Measurements from ENCODE around the gene WNT5B.
"Not testable (repeated sequence)": the region's sequence is repeated elsewhere in the genome, so short reads cannot be mapped to it uniquely, and the experiment has no call there.

Gene WNT5B

GRCh38 chr12:1602706-1603105 is 26.3 kb upstream of the WNT5B start:
- DNase-seq, result not testable (repeated sequence)

DNA sequence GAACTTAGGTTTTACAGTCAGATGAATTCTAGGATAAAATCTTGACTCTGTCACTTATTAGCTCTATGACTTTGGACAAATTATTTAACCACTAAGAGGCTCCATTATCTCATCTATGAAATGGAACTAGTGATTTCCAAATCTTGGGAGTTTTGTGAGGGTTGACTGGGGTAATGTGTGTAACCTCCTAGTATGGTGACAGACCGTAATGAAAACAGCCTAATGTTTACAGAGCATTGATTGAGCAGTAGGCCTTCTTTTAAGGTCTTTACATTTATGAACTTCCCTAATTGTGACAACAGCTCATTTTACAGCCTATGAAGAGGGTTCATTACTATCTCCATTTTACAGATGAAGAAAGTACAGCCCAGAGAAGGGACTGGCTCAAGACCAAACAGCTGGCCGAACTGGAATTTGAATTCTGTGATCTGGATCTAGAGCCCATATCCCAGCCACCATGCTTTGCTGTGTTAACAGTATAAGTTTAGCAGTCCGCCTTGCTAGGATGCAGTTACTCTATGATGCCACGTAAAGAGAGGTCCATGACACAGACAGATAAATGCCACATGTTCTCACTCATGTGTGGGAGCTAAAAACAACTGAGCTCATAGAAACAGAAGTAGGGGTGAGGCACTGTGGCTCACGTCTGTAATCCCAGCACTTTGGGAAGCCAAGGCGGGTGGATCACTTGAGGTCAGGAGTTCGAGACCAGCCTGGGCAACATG is 25.6 kb upstream of the WNT5B start:
- no peak for DNase-seq

- DNase-seq, result no peak
Measured at GRCh38 chr12:1604464-1604863, 24.6 kb upstream of the WNT5B start.

DNA sequence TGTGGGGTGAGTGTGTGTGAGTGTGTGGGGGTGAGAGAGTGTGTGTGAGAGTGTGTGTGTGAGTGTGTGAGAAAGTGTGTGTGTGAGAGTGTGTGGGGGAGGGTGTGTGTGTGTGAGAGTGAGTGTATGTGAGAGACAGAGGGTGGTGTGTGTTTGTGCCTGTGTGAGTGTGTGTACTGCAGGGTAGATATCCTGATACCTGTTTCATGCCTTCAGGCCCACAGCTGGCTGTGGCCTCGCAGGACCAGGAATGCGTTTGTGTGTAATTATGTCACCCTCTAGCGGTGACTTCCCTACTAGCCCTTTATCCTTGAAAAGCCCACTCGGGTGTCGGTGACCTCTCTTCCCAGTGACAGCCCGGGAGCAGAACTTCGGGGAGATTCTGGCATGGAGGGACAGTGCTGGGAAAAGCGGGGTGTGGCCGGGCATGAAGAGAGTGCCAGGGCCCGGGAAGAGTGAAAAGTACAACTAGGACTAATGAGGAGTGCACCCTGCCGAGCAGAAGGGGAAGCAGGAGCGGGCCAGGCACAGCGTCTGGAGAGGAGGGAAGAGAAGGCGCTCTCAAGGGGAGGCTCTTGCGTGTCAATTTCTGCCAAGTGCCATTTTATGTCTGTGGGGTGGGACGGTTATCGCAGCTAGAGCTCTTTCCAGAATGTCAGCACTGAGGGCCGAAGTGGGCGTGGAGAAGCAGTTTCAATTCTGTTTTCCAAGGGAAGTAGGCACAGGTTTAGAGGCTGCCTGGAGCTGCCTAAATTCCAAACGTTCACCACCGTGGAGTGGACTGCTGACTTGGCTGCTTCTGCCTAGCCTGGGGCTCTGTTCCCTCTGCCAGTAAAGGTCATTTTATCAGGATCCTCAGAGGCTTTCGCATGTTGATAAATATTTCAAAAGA is 23.7 kb upstream of the WNT5B start:
- DNase-seq, result peak; percentile 73 to 84

DNA sequence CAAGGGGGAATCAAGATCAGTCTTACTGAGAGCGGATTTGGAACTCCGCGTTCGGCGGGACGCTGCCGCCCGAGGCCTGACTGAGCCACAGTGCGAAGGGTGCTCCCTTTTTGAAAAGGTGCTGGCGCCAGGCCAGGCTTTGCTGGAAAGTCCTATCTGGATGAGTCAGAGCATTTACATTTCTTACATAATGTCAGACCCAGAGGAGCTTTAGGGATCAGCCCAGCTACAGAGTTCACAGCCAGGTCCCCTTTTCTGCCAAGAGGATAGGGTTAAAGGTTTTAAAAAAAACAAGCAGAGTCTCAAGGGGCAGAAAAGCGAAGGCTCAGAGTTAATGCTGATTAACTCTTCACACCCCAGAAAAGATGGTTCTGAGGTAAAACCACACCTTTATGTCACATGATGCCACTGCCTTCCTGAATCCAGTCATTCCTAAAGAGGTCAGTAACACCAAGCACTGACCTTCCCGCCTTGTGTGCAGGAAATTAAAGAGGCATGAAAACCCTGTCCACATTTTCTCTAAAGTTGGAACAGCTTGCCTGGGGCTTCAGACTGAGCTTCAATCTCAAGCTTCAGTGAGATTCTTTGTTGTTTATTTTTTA is 22.9 kb upstream of the WNT5B start:
- peak in 1 of 2 donors; percentile 56 for DNase-seq

- no peak for DNase-seq
Measured at GRCh38 chr12:1607940-1608712, 20.9 kb upstream of the WNT5B start.

DNA sequence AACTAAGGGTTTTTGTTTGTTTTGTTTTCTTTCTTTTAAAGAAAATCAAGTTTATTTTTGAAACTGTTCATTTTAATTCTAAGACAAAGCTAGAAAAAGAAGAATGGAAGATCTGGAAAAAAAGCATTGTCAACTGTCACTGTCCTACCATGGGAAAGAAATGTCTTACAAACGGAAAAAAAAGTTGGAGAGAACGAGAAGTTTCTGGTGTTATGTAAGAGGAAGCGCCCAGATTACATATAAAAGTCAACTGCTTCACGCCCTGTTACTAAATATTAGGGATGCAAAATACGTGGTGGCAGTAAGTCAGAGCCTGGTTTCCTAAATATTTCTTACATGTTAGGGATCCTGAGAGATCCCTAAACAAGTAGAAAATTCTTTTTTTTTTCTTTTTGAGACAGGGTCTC is 20.3 kb upstream of the WNT5B start:
- DNase-seq, result no peak

DNA sequence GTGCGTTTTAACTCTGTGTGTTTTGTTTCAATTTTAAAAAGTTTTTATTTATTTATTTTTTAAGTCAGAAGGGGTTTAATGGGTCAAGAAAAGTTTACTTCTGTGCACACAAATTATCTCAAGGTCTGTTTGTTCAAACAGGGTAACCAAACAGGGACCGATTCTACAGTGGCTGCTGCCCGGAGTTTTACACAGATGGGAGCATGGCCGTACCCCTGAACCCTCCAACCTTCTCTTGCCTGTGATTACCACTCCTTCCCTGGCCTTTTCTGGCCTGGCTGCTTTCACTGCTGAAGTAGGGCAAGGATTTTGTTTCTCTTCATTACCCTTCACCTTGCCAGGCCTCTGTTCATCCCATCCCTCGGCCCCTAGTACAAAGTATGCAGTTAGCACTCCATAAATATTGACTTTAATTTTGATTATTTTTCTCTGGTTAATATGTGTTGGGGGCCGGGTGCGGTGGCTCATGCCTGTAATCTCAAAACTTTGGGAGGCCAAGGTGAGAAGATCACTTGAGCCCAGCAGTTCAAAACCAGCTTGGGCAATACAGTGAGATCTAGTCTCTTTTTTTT is 18.9 kb upstream of the WNT5B start:
- no peak for DNase-seq

DNA sequence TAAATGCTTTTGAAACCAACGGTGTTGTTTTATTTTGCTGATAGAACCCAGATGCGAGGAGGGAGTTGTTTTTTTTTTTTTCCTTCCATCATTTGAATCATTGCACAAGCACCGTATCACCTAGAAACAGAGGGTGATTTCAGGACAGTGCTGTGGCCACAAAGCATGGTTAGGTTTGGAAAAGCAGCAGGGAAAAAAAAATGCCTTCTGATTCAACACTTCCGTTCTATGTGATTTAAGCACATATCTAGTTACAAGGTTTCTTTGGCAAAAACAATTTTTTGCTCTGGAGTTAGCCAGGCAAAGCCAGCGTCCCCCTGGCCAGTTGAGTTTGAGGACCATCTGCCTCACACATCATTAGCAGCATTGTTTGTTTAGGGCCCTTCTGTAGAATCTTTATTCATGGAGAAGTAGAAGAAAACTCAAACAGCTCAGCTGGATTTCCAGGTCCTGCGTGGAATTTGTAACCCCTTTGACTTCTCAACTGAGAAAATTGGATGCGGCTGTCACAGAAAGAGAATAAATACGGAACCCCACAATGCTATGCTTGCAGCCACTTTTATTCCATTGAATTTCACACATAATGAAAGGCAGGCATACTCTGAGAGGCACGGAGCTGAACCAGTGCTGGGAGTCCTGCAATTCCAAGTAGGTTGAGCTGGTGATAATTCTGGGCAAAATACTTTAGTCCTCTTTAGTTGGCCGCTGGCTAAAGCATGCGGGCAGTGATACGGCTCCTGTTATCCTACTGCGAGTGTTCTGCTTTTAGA is 17.0 kb upstream of the WNT5B start:
- DNase-seq, result no peak

- DNase-seq, result no peak
Measured at GRCh38 chr12:1613860-1614259, 15.2 kb upstream of the WNT5B start.

GRCh38 chr12:1614360-1614759 is 14.7 kb upstream of the WNT5B start:
- DNase-seq, result no peak

DNA sequence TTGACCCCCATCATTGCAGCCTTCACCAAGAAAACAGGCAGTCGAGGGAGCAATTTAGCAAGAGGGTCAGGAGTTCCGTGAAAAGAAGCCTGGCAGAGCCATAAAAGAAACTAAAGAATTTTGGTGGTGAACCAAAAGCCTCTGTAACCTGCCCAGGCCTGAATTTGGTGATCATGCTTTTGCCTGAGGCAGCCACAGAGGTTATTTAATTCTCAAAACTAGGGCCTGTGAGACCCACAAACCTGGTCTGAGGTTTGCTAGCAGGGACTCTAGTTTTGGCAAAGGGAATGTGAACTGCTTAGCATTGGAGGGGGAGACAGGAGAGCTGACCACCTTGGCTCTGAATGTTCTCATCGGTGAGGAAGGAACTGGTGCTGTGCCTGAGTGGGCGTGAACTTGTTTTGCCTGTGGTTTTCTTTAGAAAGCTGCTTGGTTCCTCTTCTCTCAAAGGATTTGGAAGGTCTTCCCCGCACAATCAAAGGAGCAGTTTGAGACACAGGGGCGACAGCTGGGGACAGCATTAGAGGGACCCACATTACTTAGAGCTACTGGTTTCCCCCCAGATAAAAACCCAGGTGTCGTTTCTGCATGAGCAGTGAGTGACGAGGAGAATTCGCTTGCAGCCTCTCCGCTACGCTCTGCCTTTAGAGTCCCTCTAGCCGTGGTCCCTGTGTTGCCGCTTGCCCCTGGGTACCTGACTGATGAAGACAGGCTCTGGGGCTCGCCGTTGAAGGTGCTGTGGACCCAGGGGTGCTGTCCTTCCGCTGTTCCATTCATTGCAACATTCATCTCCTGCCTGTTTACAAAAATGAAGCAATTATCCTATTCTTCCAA is 12.6 kb upstream of the WNT5B start:
- DNase-seq, result no peak

- no peak for DNase-seq
Measured at GRCh38 chr12:1618489-1618888, 10.5 kb upstream of the WNT5B start.

GRCh38 chr12:1619159-1619558 is 9.9 kb upstream of the WNT5B start:
- DNase-seq, result no peak

- peak in 1 of 2 donors; percentile 11 for DNase-seq
Measured at GRCh38 chr12:1619587-1619986, 9.4 kb upstream of the WNT5B start.

DNA sequence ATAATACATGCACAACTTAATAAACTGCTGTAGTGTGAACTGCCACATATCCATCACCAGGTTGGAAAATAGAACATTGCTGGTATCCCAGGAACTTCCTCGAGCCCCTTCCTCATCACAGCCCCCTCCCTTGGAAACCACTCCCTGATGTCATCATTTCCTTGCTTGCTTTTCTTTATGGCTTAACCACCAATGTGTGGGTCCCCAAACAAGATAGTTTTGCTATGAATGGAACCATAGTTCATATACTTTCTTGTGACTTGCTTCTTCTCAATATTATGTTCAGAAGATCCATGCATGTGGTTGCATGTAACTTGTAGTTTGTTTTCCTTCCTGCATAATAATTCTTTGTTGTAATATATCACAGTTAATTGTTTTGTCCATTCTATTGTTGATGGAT is 8.9 kb upstream of the WNT5B start:
- no peak for DNase-seq

- no peak for DNase-seq
Measured at GRCh38 chr12:1622406-1622805, 6.6 kb upstream of the WNT5B start.

DNA sequence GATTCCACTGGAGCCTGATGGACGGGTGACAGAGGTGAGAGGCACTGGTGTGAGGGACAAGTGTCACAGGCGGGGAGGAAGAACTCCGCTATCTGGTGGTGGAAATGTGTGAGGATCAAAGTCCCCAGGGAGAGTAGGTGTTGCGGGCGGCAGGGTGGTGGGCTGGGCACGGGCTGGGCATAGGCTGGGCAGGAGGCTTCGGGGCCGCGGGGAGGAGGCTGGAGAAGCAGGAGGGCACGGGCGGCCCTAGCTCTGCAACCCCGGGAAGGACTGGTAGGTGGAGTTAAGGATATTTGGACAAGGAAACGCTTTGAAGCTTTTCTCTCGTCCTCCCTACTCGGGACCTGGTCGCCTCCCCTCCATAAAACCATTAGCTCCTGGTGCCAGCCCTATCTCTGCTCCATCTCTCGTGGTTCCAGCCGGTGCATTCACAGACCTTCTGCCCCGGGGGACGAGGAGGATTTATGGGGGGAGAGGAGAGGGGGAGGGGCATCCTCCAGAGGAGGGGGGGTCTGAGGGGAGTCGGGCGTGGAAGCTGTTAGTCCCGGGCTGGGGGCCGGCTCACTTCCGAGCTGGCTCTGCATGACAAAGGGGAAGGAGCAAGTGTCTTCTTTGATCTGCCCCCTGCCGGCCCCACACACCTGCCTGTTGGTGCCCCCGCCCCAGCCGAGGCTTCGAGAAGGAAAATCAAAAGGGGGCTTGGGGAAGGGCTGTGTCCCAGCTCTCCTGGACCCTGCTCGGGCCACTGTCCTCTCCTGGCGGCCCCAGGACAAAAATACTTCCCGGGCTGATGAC is 504 bp downstream of the WNT5B start:
- DNase-seq, result no peak

DNA sequence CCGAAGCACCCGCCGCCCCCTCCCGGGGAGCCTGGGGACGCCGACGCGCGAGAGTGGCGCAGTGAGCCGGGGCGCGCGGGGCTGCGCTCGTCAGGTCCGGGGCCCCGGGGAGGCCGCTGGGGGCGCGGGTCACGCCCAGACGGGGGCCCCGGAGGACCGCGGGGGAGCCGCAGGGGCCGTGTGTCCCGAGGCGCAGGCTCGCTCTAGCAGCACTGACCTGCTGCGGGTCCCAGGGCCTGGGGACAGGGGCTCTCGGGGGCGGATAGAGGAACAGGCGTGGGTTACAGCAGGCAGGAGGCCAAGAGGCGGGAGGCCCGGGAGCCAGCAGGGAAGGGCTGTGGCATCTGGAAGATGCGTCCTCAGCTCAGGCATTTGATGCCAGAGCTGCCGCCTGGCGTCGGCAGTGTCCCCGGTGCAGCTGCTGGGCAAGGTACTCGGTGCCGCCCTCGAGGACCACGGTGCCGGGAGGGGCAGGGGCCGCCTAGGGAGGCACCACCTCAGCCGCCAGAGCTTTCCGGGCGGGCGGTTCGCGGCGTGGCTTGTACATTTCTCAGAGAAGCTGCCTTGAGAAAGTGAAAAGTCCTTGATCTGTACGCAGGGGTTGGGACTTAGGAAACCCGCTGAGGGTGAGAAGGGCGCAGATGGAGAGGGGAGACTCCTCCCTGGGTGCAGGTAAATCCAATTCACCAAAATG is 1.2 kb downstream of the WNT5B start:
- peak in 1 of 2 donors; percentile 29 for DNase-seq
